SJSA1 (cell line): ENCODE data around the gene VPS45. TPM values are rescaled to one million over a fixed set of nuclear protein-coding genes. Genes with fewer than 3 reads are reported as not detected.

Experiments used
- DNase-seq, 2 experiments: peaks; one replicate each; pipeline ENCODE4 v3.0.0-alpha.2; 2015 to 2020; ENCODE audit warnings: low spot score in 2 of 2, low read depth in 1 of 2
- H3K27ac ChIP-seq: fragments of 250-450 bp; sonication (Bioruptor Pico); 2 replicates; pipeline ENCODE4 v1.5.1; 2020; ENCODE audit warnings: mild to moderate bottlenecking, moderate library complexity
- H3K27me3 ChIP-seq: fragments of 250-450 bp; sonication (Bioruptor Pico); replicated peaks from 2 replicates; pipeline ENCODE4 v1.5.1; 2020; ENCODE audit warnings: mild to moderate bottlenecking, moderate library complexity
- H3K36me3 ChIP-seq: fragments of 250-450 bp; sonication (Bioruptor Pico); 2 replicates; pipeline ENCODE4 v1.5.1; 2020; ENCODE audit warnings: mild to moderate bottlenecking
- H3K4me1 ChIP-seq: fragments of 250-450 bp; sonication (Bioruptor Pico); replicated peaks from 2 replicates; pipeline ENCODE4 v1.6.1; 2021; ENCODE audit warnings: mild to moderate bottlenecking
- H3K4me3 ChIP-seq: fragments of 250-450 bp; sonication (Bioruptor Pico); 2 replicates; pipeline ENCODE4 v1.5.1; 2020; ENCODE audit warnings: mild to moderate bottlenecking
- H3K9me3 ChIP-seq: fragments of 250-450 bp; sonication (Bioruptor Pico); replicated peaks from 2 replicates; pipeline ENCODE4 v1.5.1; 2020; ENCODE audit warnings: mild to moderate bottlenecking
- total RNA-seq: library from RNA; depleted of rRNA; stranded (reverse); fragments of >200 nt; shearing (Covaris generic); gene quantifications from 2 replicates; pipeline ENCODE4 v1.2.3, GENCODE V29; 2014

VPS45 gene
- total RNA-seq, 1 experiment from 2014 or later, result 54.8 TPM

GRCh38 chr1:150060260-150060659, 7.3 kb upstream of the VPS45 start:
- no peak overlapping the region for H3K27ac ChIP-seq
- H3K9me3 ChIP-seq, result no peaks in the 10 kb centered on the region
- peaks cover 6% of the 10 kb centered on the region for H3K4me1 ChIP-seq
- H3K36me3 ChIP-seq, result no peaks in the 10 kb centered on the region
- no peak for DNase-seq
- no peaks in the 10 kb centered on the region for H3K27me3 ChIP-seq
- H3K4me3 ChIP-seq, result no peak overlapping the region

GRCh38 chr1:150061632-150062101, 5.9 kb upstream of the VPS45 start:
- Histone ChIP-seq H3K36me3 (no peaks in the 10 kb centered on the region), H3K4me3 (no peak overlapping the region), H3K27ac (no peak overlapping the region), H3K27me3 (no peaks in the 10 kb centered on the region), H3K9me3 (no peaks in the 10 kb centered on the region), H3K4me1 (peaks cover 17% of the 10 kb centered on the region)
- DNase-seq, result no peak

- Histone ChIP-seq H3K4me3 (no peak overlapping the region), H3K9me3 (no peaks in the 10 kb centered on the region), H3K27ac (no peak overlapping the region), H3K4me1 (peaks cover 17% of the 10 kb centered on the region), H3K27me3 (no peaks in the 10 kb centered on the region), H3K36me3 (no peaks in the 10 kb centered on the region)
- no peak for DNase-seq
Measured at GRCh38 chr1:150062113-150062512, 5.5 kb upstream of the VPS45 start.

- Histone ChIP-seq H3K27me3 (no peaks in the 10 kb centered on the region), H3K9me3 (no peaks in the 10 kb centered on the region), H3K27ac (no peak overlapping the region), H3K36me3 (peaks cover 9% of the 10 kb centered on the region), H3K4me3 (no peak overlapping the region), H3K4me1 (peaks cover 22% of the 10 kb centered on the region)
- DNase-seq, result peak in 1 of 2 experiments; percentile 34
Measured at GRCh38 chr1:150065184-150065871, 2.2 kb upstream of the VPS45 start.

GRCh38 chr1:150066328-150066727, 1.2 kb upstream of the VPS45 start:
- H3K36me3 ChIP-seq, result peaks cover 9% of the 10 kb centered on the region
- peak overlapping the region; percentile 50 for H3K27ac ChIP-seq
- DNase-seq, result no peak
- no peaks in the 10 kb centered on the region for H3K27me3 ChIP-seq
- peaks cover 22% of the 10 kb centered on the region for H3K4me1 ChIP-seq
- H3K9me3 ChIP-seq, result no peaks in the 10 kb centered on the region
- peak overlapping the region; percentile 51 for H3K4me3 ChIP-seq

- H3K4me1 ChIP-seq, result peaks cover 21% of the 10 kb centered on the region
- peak overlapping the region; percentile 51 for H3K4me3 ChIP-seq
- peak in 1 of 2 experiments; percentile 60 for DNase-seq
- peaks cover 9% of the 10 kb centered on the region for H3K36me3 ChIP-seq
- no peaks in the 10 kb centered on the region for H3K27me3 ChIP-seq
- no peaks in the 10 kb centered on the region for H3K9me3 ChIP-seq
- peak overlapping the region; percentile 50 for H3K27ac ChIP-seq
Measured at GRCh38 chr1:150066838-150067183, 765 bp upstream of the VPS45 start.

- Histone ChIP-seq H3K36me3 (peaks cover 14% of the 10 kb centered on the region), H3K4me3 (peak overlapping the region; percentile 51), H3K4me1 (peaks cover 18% of the 10 kb centered on the region), H3K27ac (peak overlapping the region; percentile 50; the same call in 1 of the 2 replicates), H3K9me3 (no peaks in the 10 kb centered on the region), H3K27me3 (no peaks in the 10 kb centered on the region)
- no peak for DNase-seq
Measured at GRCh38 chr1:150068109-150068435, 496 bp downstream of the VPS45 start.

GRCh38 chr1:150069923-150070322, 2.3 kb downstream of the VPS45 start:
- Histone ChIP-seq H3K4me3 (no peak overlapping the region), H3K4me1 (peaks cover 18% of the 10 kb centered on the region), H3K27ac (no peak overlapping the region), H3K36me3 (peaks cover 30% of the 10 kb centered on the region), H3K9me3 (no peaks in the 10 kb centered on the region), H3K27me3 (no peaks in the 10 kb centered on the region)
- no peak for DNase-seq

- H3K36me3 ChIP-seq, result peaks cover 52% of the 10 kb centered on the region
- H3K27ac ChIP-seq, result no peak overlapping the region
- no peak overlapping the region for H3K4me3 ChIP-seq
- peak in 1 of 2 experiments; percentile 18 for DNase-seq
- H3K27me3 ChIP-seq, result no peaks in the 10 kb centered on the region
- H3K9me3 ChIP-seq, result no peaks in the 10 kb centered on the region
- H3K4me1 ChIP-seq, result peaks cover 5% of the 10 kb centered on the region; the same call in 1 of the 2 replicates
Measured at GRCh38 chr1:150072959-150073358, 5.4 kb downstream of the VPS45 start.

- H3K36me3 ChIP-seq, result peaks cover 57% of the 10 kb centered on the region
- H3K27me3 ChIP-seq, result no peaks in the 10 kb centered on the region
Measured at GRCh38 chr1:150073516-150073915, 5.9 kb downstream of the VPS45 start.

GRCh38 chr1:150076066-150076465, 8.5 kb downstream of the VPS45 start:
- no peak for DNase-seq
- Histone ChIP-seq H3K27me3 (no peaks in the 10 kb centered on the region), H3K9me3 (no peaks in the 10 kb centered on the region), H3K27ac (no peak overlapping the region), H3K36me3 (peaks cover 65% of the 10 kb centered on the region), H3K4me3 (no peak overlapping the region), H3K4me1 (no peaks in the 10 kb centered on the region)

More at GRCh38 chr1:150073516-150073915, 5.9 kb downstream of the VPS45 start:
- no peak overlapping the region for H3K4me3 ChIP-seq
- no peak for DNase-seq
- H3K27ac ChIP-seq, result no peak overlapping the region
- H3K4me1 ChIP-seq, result peaks cover 3% of the 10 kb centered on the region; the same call in 1 of the 2 replicates
- no peaks in the 10 kb centered on the region for H3K9me3 ChIP-seq

GRCh38 chr1:150076985-150077384, 9.4 kb downstream of the VPS45 start:
- H3K9me3 ChIP-seq, result no peaks in the 10 kb centered on the region
- no peak for DNase-seq
- H3K4me3 ChIP-seq, result no peak overlapping the region
- H3K4me1 ChIP-seq, result no peaks in the 10 kb centered on the region
- no peak overlapping the region for H3K27ac ChIP-seq
- H3K36me3 ChIP-seq, result peaks cover 74% of the 10 kb centered on the region
- H3K27me3 ChIP-seq, result no peaks in the 10 kb centered on the region

- no peak for DNase-seq
- H3K27me3 ChIP-seq, result no peaks in the 10 kb centered on the region
- H3K9me3 ChIP-seq, result no peaks in the 10 kb centered on the region
- no peak overlapping the region for H3K27ac ChIP-seq
- H3K4me3 ChIP-seq, result no peak overlapping the region
- H3K36me3 ChIP-seq, result peaks cover 77% of the 10 kb centered on the region
- no peaks in the 10 kb centered on the region for H3K4me1 ChIP-seq
Measured at GRCh38 chr1:150080784-150081183, 13.2 kb downstream of the VPS45 start.

- H3K4me3 ChIP-seq, result no peak overlapping the region
- DNase-seq, result no peak
- no peak overlapping the region for H3K27ac ChIP-seq
- H3K4me1 ChIP-seq, result no peaks in the 10 kb centered on the region
- no peaks in the 10 kb centered on the region for H3K27me3 ChIP-seq
- no peaks in the 10 kb centered on the region for H3K9me3 ChIP-seq
- H3K36me3 ChIP-seq, result peaks cover 73% of the 10 kb centered on the region
Measured at GRCh38 chr1:150082494-150082893, 14.9 kb downstream of the VPS45 start.

- DNase-seq, result no peak
- Histone ChIP-seq H3K9me3 (no peaks in the 10 kb centered on the region), H3K27me3 (no peaks in the 10 kb centered on the region), H3K4me1 (no peaks in the 10 kb centered on the region), H3K4me3 (no peak overlapping the region), H3K27ac (no peak overlapping the region), H3K36me3 (peaks cover 73% of the 10 kb centered on the region)
Measured at GRCh38 chr1:150083907-150084306, 16.3 kb downstream of the VPS45 start.
